Measurements from ENCODE around the gene IDH2. TPM values are rescaled to one million over a fixed set of nuclear protein-coding genes. Genes with fewer than 3 reads are reported as not detected.

IDH2 gene
- total RNA-seq (2022; extraction: Qiagen RNA extraction; ENCODE audit: low read depth), result 38.6 to 45.8 TPM (median 43.8 TPM) in 5 replicates

GRCh38 chr15:90101969-90102890 is at the start of gene IDH2:
Gene IDH2 (minus strand): TSS chr15:90102468. CDS start chr15:90102390, 78 bp downstream.

Other genes with a start within 250 kb of the IDH2 start
- gene AP3S2, start 208.5 kb downstream of the IDH2 start, total RNA-seq (2022; extraction: Qiagen RNA extraction; ENCODE audit: low read depth), result 35.8 to 75.1 TPM (median 40.8 TPM) in 5 replicates
- gene ARPIN, start 189.5 kb downstream of the IDH2 start, total RNA-seq (2022; extraction: Qiagen RNA extraction; ENCODE audit: low read depth), result 8.5 to 13.6 TPM (median 12.6 TPM) in 5 replicates
- 11.5 to 15.5 TPM (median 14.3 TPM) in 5 replicates for gene ZNF710, start 101.1 kb downstream of the IDH2 start, total RNA-seq (2022; extraction: Qiagen RNA extraction; ENCODE audit: low read depth)
- gene SEMA4B, start 98.9 kb upstream of the IDH2 start, total RNA-seq (2022; extraction: Qiagen RNA extraction; ENCODE audit: low read depth), result 66.5 to 111 TPM (median 100 TPM) in 5 replicates
- 187 to 226 TPM (median 220 TPM) in 5 replicates for gene CIB1, start 131.5 kb upstream of the IDH2 start, total RNA-seq (2022; extraction: Qiagen RNA extraction; ENCODE audit: low read depth)
- 3.7 to 6.0 TPM (median 4.9 TPM) in 5 replicates for gene GDPGP1, start 131.7 kb upstream of the IDH2 start, total RNA-seq (2022; extraction: Qiagen RNA extraction; ENCODE audit: low read depth)
- 0.17 to 0.51 TPM (median 0.24 TPM) in 4 of 5 replicates, not detected in the other for gene TTLL13, start 147.1 kb upstream of the IDH2 start, total RNA-seq (2022; extraction: Qiagen RNA extraction; ENCODE audit: low read depth)
- gene NGRN, start 163.2 kb upstream of the IDH2 start, total RNA-seq (2022; extraction: Qiagen RNA extraction; ENCODE audit: low read depth), result 98.3 to 117 TPM (median 111 TPM) in 5 replicates
- 0.58 to 1.5 TPM (median 1.2 TPM) in 5 replicates for gene ZNF774, start 249.8 kb upstream of the IDH2 start, total RNA-seq (2022; extraction: Qiagen RNA extraction; ENCODE audit: low read depth)